Smooth muscle cell of bladder (primary cell): ENCODE measurements around the gene MAP7D2. TPM values are rescaled to one million over a fixed set of nuclear protein-coding genes. Genes with fewer than 3 reads are reported as not detected.

Experiments
- total RNA-seq: library from RNA; depleted of rRNA; stranded (reverse); fragments of >200 nt; gene quantifications from 2 replicates; pipeline ENCODE4 v1.2.3, GENCODE V29; 2014

Gene MAP7D2
- under 0.01 and 0.09 TPM in 2 replicates for total RNA-seq

DNA sequence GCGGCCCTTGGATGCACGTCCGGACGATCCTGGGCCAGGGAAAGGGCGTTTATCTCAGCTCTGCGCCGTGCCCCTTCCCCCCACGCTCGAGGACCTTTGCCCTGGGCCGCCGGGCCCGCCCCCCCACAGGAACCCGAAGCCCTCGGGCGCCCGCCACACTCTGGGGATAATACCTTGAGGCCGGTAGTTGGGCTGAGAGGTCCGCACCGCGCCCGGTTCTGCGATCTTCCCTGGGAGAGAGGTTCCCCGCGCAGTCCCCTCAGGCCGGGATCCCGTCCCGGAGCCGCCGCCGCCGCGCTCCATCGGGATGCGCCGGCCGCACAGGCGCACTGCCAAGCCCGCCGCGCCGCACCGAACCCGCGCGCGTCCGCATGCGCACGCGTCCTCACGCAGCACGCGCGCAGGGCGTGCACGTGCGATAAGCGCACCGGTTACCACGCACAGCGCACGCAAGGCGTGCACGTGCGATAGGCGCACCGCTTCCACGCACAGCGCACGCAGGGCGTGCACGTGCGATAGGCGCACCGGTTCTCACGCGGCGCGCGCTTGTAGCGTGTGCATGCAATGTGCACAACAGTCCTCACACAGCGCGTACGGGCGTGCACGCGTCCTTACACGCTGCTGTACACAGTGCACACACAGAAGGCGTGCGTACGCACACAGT lies at the start of gene MAP7D2:
TSS of gene MAP7D2 (minus strand) at position 331 of the 664 bp plus-strand sequence. CDS start at position 303, 28 bp downstream.

DNA sequence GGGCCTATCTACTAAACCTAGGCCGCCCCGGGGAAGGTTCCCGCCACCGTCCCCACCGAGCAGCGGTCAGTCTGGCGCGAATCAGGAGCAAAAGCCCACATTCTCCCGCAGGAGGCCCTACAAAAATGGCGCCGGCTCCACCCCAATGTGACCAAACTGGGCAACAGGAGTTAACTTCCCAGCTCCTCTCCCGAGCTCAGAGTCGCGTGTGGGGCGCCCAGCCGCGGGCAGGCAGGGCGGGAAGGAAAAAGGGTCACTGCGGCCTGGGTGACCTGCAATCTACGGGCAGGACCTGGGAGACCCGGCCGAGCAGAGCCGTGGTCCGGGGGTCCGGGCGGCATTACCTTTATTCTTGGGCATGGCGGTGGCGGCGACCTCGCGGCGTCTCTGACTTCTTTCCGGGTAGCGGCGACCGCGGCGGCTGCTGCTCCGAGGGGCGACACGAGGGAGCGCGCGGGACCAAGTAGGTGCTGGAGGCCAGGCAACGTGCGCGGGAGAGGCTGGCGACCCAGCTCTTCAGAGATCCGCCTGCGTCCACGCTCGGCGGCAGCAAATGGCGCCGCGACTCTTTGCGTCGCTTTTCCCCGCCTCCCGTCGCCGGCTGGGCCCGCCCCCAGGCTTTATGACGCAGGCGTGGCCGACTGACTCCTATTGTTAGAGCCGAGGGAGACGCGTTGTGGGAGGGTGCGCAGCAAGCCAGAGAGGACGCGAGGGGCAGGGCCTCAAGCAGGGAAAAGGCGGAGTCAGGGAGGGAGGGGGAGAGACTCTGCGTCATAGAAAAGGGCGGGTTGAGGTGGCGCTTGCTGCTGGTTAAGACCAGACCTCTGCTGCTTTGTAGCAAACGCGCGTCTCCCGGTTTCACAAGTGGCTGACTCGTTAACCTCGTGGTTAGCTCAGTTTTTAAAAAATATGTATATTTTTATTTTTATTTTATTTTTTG lies 24.8 kb upstream of the MAP7D2 start, which contains the start of gene EIF1AX:
TSS of gene EIF1AX (minus strand) at position 558 of the 940 bp plus-strand sequence. CDS start at position 360, 198 bp downstream.

GRCh38 chrX:19990556-19991349 lies 126.0 kb downstream of the MAP7D2 start, which contains the start of gene BCLAF3:
Gene BCLAF3 (minus strand): TSS chrX:19991061. CDS start chrX:19970264, 20,797 bp downstream.

Other genes starting within 250 kb of the MAP7D2 start
- gene SH3KBP1, start 229.3 kb downstream of the MAP7D2 start, total RNA-seq, result 15.7 and 20.1 TPM in 2 replicates
- 4.8 and 6.1 TPM in 2 replicates for gene BCLAF3, start 125.8 kb downstream of the MAP7D2 start, total RNA-seq
- gene EIF1AX, start 24.9 kb upstream of the MAP7D2 start, total RNA-seq, result 17.9 and 18.3 TPM in 2 replicates
- gene RPS6KA3, start 150.0 kb upstream of the MAP7D2 start, total RNA-seq, result 36.1 and 36.7 TPM in 2 replicates